ENCODE measurements around the gene SLC5A1.

DNA sequence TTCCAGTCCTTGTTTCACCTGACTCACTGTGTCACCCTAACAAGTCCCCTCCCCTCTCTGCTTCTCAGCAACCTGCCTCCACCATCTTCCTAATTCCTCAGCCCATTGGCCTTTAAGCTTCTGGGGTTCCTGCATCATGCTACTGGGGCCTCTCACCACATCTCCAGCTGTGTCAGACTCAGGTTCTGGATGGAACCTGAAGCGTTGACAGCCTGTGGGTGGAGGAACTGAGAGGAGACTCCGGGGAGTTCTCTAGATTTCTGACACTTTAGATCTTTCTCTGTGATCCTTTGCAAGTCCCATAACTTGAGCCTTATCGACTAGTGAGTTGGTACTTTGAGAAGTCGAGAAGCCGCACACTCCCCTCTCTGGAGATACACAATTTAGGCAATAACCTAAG lies 11.6 kb upstream of the SLC5A1 start:
- TF ChIP-seq, protein P1, sequence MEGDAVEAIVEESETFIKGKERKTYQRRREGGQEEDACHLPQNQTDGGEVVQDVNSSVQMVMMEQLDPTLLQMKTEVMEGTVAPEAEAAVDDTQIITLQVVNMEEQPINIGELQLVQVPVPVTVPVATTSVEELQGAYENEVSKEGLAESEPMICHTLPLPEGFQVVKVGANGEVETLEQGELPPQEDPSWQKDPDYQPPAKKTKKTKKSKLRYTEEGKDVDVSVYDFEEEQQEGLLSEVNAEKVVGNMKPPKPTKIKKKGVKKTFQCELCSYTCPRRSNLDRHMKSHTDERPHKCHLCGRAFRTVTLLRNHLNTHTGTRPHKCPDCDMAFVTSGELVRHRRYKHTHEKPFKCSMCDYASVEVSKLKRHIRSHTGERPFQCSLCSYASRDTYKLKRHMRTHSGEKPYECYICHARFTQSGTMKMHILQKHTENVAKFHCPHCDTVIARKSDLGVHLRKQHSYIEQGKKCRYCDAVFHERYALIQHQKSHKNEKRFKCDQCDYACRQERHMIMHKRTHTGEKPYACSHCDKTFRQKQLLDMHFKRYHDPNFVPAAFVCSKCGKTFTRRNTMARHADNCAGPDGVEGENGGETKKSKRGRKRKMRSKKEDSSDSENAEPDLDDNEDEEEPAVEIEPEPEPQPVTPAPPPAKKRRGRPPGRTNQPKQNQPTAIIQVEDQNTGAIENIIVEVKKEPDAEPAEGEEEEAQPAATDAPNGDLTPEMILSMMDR (conservative IDR thresholded peaks at IDR 0.05 in 1 of 2, IDR thresholded peaks at IDR 0.05 in 1 of 2; ENCODE audit: extremely low read depth in 1 of 2, insufficient read depth in 1 of 2, low read depth in 1 of 2, low read length in 2 of 2): no peak
- no peak for TF ChIP-seq EZH2 (IDR thresholded peaks at IDR 0.05; ENCODE audit: borderline replicate concordance, low read length)

All from mammary epithelial cell (primary cell).